Neural crest cell (in vitro differentiated cells): ENCODE results near the gene C21orf58. TPM values are rescaled to one million over a fixed set of nuclear protein-coding genes. Genes with fewer than 3 reads are reported as not detected.

Experiments
- DNase-seq: peaks from one replicate; pipeline ENCODE4 v3.0.0; 2021; ENCODE audit warnings: low read depth, mixed read lengths, low spot score
- H3K27ac Mint-ChIP-seq: one replicate; pipeline ENCODE4 v1.8.0; 2021; ENCODE audit warnings: mild to moderate bottlenecking, mixed read lengths; ENCODE audit not compliant: unreplicated experiment
- H3K27me3 Mint-ChIP-seq: 2 replicates; pipeline ENCODE4 v1.8.0; 2021; ENCODE audit warnings: low read depth, mild to moderate bottlenecking, mixed read lengths
- H3K36me3 Mint-ChIP-seq: 2 replicates; pipeline ENCODE4 v1.8.0; 2021; ENCODE audit warnings: low read depth, mild to moderate bottlenecking, mixed read lengths
- H3K4me1 Mint-ChIP-seq: 2 replicates; pipeline ENCODE4 v1.8.0; 2021; ENCODE audit warnings: mixed read lengths
- H3K4me3 Mint-ChIP-seq: one replicate; pipeline ENCODE4 v1.8.0; 2021; ENCODE audit warnings: mild to moderate bottlenecking, mixed read lengths
- H3K9me3 Mint-ChIP-seq: 2 replicates; pipeline ENCODE4 v1.8.0; 2021; ENCODE audit warnings: mixed read lengths
- total RNA-seq: library from RNA; stranded (reverse); gene quantifications from 2 replicates; pipeline ENCODE4 v1.2.1, GENCODE V29; 2021
- TF ChIP-seq, protein P1 (sequence below): fragments of 200-600 bp; sonication (generic); conservative IDR thresholded peaks from 2 replicates; pipeline ENCODE4 v1.5.0; 2021; ENCODE audit warnings: antibody characterized with exemption, mild to moderate bottlenecking

C21orf58 gene
- total RNA-seq, 1 donor from 2014 or later: 61.5 TPM

DNA sequence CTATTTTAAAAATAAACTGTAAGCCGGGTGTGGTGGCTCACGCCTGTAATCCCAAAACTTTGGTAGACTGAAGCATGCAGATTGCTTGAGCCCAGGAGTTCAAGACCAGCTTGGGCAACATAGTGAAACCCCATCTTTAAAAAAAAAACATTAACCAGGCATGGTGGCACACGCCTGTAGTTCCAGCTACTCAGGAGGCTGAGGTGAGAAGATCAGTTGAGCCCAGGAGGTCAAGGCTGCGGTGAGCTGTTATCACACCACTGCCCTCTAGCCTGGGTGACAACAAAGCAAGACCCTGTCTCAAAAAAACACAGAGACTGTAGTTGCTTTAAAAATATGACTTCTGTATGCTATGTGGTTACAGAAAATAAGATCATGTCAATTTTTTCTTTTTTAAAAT, 70.8 kb downstream of the C21orf58 start:
- TF ChIP-seq, protein P1, sequence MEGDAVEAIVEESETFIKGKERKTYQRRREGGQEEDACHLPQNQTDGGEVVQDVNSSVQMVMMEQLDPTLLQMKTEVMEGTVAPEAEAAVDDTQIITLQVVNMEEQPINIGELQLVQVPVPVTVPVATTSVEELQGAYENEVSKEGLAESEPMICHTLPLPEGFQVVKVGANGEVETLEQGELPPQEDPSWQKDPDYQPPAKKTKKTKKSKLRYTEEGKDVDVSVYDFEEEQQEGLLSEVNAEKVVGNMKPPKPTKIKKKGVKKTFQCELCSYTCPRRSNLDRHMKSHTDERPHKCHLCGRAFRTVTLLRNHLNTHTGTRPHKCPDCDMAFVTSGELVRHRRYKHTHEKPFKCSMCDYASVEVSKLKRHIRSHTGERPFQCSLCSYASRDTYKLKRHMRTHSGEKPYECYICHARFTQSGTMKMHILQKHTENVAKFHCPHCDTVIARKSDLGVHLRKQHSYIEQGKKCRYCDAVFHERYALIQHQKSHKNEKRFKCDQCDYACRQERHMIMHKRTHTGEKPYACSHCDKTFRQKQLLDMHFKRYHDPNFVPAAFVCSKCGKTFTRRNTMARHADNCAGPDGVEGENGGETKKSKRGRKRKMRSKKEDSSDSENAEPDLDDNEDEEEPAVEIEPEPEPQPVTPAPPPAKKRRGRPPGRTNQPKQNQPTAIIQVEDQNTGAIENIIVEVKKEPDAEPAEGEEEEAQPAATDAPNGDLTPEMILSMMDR: no peak
- Mint-ChIP-seq H3K27me3 (no peaks in the 10 kb centered on the region), H3K9me3 (no peaks in the 10 kb centered on the region), H3K4me1 (peaks cover 6% of the 10 kb centered on the region), H3K4me3 (no peak overlapping the region), H3K36me3 (peaks cover 17% of the 10 kb centered on the region), H3K27ac (no peak overlapping the region)
- no peak for DNase-seq

Other genes with a start within 250 kb of the C21orf58 start
- 17.8 and 18.5 TPM in 2 replicates for gene COL6A2, start 225.8 kb downstream of the C21orf58 start, total RNA-seq
- 1.4 and 1.8 TPM in 2 replicates for gene FTCD, start 168.3 kb downstream of the C21orf58 start, total RNA-seq
- gene SPATC1L, start 139.4 kb downstream of the C21orf58 start, total RNA-seq: 27.5 and 28.1 TPM in 2 replicates
- gene LSS, start 95.1 kb downstream of the C21orf58 start, total RNA-seq: 218 and 225 TPM in 2 replicates
- 142 and 153 TPM in 2 replicates for gene MCM3AP, start 38.3 kb downstream of the C21orf58 start, total RNA-seq
- gene YBEY, start 37.5 kb downstream of the C21orf58 start, total RNA-seq: 23.0 and 23.1 TPM in 2 replicates
- 54.8 and 60.4 TPM in 2 replicates for gene PCNT, start 286 bp upstream of the C21orf58 start, total RNA-seq
- gene DIP2A, start 135.0 kb upstream of the C21orf58 start, total RNA-seq: 57.8 and 61.2 TPM in 2 replicates